Activated CD4-positive, CD25-positive, alpha-beta regulatory T cell treated with anti-CD3 and anti-CD28 coated beads, Interleukin-2, amount 50 U/mL, for 24 hours (primary cell): ENCODE measurements around the gene ATXN2.
A peak's percentile ranks its signal among the peaks of the same experiment; 100 is the strongest.

Experiments
- ATAC-seq, 2 donors: fragments of 150-1000 bp; cut with Tn5 transposase; one replicate each; pipeline ENCODE4 v1.10.0; 2021; ENCODE audit warnings: mild to moderate bottlenecking in 1 of 2, moderate library complexity in 1 of 2

Gene ATXN2

DNA sequence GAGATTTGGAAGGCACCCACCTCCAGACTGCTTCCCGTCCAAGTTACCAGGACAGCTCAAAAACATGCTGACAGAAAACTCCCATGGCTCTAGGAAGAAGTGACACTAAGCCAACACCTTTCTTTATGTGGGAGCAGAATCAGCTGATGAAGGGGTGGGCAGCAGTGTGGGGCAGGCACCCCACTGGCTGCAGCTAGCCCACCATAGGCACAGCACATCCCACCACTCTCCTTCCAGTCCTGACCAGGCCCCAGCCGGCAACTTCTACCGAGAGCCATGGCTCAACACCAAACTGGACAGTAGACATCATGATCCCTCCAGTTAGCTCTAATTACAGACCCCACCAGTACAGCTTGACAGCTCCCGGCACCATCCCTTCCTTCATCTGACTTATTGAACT is 148.4 kb downstream of the ATXN2 start:
- ATAC-seq, result no peak

DNA sequence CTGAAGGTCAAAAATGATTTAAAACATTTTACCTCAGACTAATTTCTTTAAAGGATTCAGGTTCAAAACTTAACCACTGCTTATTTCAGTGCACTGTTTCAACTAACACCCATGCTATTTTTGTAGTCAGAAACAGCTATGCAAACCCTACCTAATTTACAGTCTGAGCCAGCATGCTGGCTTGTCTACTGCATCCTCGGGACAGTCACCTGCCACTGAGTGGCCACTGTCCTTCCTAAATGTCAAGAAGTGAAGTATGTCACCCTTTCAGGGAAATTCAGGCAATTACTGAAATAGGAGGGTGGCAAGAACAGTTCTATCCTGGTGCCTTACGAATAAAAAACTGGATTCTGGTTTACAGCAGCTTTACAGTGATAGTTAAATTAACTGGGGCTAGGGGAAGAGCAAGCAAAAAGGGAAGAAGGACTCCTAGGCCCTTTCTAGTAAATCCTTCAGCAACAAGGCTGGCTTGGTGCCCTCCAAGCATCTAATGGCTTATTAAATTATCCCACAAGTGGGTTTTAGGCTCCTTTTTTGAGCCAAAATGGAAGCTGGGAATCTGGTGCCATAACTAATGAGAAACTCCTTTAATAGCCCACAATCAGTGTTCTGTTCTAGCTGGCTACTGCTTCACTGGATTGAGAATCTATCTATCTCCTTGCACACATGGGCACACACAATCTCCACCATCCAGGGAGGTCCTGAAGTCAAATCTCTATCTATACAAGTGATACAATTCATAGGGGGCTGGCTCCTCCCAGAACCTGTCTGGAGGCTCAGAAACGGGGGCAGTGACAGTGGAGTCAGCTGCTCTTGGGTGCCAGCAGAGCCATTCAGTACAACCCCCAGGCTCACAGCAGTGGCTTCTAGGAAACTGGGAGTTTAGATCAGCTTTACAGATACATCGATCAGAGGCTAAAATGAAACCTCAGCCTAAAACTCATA is 150.0 kb downstream of the ATXN2 start:
- no peak for ATAC-seq

DNA sequence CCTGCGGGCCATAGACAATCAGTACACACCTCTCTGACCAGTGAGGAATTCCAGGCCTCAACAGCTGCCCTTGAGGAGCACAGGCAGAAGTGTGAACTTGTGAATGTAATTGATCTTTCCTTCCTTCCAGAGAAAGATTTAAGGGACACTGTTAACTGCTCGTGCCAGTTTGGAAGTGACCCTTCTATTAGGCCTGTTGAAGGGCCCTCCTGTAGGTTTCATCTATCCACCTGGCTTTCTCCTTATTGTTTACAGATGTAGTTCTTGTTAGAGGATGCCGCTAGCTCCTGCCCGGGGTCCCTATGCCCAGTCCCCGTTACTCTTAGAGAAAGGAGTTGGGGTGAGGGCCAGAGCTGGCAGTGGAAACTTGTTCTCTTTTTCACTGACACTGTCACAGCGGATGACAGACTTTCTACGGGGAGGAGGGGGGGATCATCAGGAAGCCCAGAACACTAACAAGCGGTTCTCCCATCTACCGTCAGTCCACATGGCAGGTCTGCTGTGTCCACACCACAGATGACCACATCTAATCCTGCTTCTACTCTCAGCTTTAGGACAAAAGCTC is 150.8 kb downstream of the ATXN2 start:
- no peak for ATAC-seq

DNA sequence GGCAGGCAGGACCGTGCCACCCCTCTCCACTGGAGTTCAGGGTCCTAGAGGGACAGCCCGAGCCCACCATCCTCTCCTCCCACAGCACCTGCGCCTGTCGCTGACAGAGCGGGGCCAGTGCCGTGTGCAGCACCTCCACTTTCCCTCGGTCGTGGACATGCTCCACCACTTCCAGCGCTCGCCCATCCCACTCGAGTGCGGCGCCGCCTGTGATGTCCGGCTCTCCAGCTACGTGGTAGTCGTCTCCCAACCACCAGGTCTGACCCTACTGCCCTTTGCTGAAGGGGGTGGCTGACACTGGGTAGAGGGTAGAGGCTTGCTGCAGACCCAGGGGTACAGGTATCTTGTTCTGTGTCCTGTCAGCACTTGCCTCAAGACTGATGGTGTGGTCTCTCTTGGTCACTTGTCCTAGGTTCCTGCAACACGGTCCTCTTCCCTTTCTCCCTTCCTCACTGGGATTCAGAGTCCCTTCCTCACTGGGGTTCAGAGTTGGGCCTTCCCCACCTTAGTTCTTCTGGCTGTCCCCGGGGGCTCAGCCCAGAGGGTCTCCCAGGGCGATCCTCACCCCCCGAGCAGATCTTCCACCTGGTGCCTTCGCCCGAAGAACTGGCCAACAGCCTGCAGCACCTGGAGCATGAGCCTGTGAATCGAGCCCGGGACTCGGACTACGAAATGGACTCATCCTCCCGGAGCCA is 151.4 kb downstream of the ATXN2 start:
- no peak for ATAC-seq

DNA sequence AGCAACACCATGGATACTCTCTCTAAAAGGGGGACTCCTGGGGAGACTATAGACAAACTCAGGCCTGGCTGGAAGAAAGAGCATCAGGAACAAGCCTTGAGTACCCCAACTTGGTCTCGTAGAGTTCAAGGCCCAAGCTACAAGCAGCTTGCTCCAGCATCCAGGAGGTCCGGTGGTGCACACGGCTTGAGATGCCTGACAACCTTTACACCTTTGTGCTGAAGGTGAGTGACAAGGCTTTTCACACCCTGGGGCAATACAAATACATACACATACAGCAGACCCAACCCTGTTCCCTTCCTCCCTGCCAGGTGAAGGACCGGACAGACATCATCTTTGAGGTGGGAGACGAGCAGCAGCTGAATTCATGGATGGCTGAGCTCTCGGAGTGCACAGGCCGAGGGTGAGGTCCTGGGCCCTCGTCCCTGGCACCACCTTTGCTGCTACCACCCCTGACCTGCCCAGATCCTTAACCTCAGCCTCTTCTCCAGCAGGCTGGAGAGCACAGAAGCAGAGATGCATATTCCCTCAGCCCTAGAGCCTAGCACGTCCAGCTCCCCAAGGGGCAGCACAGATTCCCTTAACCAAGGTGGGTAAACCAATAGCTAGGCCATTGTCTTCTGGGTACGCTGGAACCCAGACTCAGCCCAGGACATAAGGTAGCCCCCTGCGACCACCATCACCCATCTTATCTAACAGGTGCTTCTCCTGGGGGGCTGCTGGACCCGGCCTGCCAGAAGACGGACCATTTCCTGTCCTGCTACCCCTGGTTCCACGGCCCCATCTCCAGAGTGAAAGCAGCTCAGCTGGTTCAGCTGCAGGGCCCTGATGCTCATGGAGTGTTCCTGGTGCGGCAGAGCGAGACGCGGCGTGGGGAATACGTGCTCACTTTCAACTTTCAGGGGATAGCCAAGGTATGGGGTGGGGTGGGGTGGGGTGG is 152.2 kb downstream of the ATXN2 start:
- ATAC-seq, result no peak

DNA sequence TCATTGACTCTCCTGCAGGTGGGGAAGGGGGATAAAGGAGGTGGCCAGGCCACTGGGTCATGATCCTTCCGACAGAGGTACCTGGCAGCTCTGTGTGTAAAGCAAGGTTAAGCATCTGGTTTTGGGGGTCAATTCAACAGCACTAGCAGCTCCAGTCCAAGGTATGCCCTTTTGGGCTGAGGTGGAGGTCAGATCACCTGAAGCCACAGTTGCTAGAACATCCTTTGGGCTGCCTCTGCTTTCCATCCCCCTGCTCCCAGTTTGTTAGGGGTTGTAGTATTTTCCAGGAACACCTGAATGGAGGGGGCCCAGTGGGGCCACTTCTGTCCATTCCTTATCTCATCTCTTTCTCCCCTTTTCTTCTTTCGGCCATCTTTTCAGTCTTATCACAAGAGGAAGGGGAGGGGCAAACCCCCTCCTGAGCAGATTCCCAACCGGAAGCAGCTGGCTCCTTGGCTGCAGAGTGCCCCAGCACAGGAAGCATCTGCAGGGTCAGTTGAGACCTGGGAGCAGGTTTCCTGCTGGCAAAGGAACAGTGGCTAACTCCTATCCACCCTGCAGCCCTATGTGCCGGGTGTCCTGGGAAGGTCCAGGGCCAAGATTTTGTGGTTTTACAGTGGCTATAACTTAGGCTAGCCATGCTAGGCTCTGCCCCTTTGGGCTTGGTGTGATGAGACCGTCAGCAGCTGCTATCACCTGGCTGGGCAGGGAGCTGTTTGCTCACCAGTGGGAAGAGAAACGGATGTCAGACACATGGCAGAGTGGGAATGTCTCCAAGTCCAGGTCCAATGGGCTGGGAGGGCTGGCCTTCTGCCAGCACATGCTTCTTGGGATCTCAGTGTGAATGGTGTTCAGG is 153.2 kb downstream of the ATXN2 start:
- ATAC-seq, result no peak

DNA sequence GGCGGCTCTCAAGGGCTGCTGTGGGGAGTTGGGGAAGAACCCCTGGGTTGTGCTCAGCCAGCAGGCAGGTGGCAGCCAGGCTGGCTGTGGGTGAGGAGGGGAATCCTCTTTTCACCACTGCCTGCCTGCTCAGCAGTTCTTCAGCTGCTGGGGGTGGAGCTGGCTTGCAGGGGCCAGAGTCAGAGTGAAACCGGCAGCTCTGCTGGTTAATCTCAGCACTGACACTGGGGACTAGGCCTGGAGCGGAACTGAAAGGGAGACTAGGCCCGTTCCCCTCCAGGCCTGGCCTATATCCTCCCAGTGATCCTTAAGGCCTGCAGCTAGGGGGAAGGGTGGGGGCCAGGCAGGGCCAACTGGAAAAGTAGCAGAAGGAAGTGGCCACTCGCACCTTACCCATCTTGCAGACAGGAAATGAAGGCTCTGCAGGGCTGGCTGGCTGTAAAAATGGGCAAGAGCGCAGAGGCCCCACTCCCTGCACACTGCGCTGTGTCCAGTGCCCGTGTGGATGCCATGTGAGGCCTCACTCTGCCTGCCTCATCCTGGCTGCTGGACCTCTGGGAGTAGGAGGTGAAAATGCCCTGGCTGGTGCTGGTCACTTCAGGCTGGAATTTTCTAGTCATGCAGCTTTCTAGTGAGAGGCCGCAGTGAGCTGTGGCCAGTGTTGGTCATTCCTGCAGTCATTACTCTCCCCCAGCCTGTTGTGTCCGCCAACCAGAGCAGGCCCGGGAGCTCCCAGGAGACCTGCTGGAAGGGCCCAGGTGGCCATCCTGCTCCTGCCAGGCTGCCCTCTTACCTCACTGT is 154.0 kb downstream of the ATXN2 start:
- peak; percentile 92 to 94 for ATAC-seq

DNA sequence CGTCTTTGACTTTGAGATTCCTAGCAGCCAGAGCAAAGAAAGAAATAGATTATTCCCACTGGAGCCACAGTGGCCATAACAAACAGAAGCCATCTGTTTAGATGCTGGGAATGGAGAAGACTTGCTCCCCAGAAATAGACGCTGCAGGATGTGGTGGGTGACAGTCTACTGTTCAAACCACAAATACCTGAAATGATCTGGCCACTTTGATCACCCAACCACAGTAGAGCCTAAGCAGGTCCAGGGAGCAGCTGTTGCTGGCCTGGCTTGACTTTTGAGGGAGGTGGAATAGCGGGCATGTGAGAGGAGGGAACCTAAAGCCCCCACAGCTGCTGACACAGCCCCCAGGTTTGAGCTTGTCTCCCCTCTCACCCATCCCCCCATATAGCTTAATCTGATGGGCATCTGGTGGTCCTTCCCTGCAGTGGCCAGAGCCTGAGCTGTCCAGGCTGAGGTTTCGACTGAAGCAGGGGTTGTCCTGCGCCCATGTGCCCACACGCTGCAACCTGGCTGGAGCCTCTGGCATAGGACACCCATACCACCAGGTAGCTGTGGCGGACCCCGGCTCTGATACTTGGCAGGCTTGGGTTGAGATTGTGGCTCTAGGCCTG is 154.7 kb downstream of the ATXN2 start:
- ATAC-seq, result peak; percentile 25 to 42

DNA sequence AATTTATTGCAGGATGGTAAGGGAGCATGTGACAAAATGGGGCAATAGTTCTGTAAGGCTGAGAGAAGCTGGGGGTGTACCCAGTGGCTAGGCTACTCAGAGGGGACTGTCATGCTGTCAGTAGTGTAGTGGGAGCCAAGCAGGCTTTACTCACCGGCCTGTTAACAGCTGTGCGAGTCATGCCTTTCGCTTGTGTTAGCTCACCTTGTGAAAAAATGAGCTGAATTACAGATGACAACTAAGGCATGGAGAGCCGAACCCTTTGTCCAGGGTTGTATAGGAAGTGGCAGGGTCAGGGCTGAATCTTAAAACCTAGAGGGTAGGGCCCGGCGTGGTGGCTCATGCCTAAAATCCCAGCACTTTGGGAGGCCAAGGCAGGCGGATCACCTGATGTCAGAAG is 155.5 kb downstream of the ATXN2 start:
- peak; percentile 75 for ATAC-seq

DNA sequence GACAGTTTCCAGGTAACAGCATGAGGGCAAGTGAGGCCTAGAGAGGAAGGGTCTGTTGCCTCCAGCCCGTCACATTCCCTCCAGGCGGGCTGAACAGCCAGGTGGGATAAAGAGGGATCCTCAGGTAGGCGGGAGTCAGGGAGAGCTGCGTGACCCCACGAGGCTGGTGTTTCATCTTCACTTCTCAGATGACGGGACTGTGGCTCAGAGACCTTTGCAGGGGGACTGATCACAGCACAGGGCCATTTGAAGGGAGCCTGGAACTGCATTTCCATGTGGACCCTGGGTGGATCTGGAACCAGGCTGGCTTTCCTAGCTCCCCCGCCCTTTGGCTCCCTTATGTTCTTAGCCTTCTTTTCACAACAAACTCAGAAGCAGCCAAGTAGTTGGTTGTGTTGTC is 156.0 kb downstream of the ATXN2 start:
- no peak for ATAC-seq

DNA sequence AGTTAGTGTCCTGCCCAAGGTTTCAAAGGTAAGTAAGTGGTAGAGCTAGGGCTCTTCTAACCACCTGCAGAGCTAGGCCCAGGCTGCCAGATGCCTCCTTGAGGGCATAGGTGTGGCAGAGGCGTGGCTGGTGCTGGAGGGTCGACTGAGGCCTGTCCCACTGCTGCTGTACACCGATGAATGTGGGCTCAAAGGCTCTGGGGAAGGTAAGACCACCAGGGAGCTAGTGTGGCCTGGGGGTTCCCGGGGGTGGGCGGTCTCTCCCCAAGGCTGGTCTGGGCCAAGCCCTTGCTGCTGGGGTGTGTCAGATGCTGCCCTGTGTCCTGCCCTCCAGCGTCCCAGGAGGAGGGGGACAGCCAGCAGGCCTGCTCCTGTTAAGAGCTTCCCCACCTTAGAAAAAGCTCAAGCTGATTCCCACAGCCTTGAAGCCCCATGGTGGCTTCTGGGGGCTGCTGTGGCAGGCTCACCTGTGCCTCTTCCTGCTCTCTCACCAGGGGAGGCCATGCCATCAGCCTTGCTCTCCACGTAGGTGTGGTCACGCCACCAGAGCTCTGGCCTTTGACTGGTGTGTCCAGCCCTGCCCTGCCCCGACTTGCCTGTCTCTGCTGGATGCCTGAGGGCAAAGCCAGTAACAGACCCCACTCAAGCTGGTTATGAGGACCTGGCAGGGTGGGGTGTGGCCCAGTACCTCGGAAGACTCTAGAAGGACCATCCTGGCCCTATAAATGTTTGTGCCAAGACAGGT is 156.6 kb downstream of the ATXN2 start:
- ATAC-seq, result no peak

DNA sequence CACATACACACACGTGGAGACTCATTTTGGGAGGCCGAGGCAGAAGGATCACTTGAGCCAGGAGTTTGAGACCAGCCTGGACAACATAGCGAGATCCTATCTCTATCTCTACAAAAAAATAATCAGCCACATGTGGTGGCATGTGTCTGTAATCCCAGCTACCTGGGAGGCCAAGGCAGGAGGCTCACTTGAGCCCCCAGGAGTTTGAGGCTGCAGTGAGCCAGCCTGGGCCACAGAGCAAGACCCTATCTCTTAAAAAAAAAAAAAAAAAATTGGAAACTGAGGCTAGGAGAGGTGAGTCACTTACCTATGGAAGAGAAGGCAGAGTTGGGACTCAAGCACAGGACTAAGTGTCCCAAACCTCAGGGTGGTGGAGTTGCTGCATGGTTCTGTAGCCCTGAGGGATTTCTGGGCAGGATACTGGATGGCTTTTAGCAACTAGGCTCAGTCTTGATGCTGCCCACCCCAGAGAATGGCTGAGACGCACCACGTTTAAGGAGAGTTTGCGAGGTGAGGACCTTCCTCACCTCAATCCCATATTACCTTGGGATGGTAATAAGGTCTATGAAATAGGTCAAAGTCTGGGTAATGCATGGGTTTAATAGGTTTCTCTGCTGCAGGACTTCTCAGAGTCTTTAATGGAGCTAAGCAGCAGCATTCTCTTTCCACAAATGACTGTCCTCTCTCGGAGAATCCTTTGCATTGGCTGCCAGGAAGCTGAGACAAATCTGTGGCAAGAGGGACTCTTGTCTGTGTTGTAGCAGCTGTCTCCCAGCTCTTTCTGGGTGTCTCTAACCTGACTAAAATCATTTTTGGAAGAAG is 157.8 kb downstream of the ATXN2 start:
- no peak for ATAC-seq

DNA sequence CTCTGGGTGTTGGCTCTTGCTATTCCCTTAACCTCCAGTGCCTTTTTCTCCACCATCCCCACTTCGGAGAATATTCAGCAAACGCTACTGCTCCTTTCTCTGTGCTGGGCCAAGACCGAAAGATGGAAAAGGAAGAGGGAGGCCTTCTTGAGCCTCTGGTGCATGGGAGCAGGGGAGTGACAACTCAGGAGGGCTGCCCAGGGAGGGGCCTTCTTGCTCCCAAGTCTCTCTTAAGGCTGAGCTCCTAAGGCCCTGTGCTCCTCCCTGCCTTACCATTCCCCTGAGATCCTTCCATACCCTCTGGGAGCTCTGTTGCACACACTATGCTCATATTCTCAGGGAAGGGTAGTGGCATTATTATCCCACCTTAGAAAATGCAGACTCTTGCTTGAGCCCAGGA is 158.5 kb downstream of the ATXN2 start:
- no peak for ATAC-seq

DNA sequence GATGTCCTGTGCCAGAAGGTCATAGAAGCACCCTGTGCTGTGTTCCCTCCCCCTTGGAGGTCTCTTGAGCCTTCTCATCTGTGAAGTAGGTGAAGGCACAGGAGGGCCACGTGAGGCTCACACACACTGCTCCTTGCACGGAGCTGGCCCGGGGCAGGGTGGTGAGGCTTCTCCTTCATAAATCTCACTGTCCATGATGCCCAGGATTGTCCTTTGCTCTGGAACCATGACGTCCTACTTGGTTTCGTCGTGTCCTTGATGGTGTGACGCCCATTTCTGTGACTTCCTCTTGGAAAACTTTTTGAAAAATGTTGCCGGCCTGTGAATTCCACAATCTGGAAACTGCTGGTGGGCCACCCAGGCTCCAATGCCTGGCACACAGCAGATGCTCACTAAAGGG is 159.0 kb downstream of the ATXN2 start:
- ATAC-seq, result no peak

DNA sequence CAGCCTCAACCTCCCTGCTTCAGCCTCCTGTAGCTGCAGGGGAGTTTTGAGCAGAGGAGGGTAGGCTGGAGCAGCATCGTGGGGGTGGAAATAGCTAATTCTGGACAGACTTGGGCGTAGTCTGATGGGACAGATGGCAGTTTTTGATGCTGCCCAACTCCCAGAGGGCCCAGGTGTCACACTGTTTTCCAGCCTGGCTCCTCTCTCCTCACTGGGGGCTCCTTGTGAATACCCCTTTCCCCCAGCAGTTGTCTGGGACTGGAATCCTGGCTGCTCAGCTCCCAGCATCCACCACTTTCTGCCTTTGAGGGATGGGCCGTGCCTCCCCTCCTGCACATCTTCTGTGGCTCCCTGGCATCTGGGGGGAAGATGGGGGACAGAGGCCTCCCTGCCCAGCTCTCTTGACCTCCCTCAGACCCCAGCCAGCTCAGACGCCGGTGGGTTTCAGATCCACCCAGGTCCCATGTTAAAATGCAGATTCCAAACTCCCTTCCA is 159.4 kb downstream of the ATXN2 start:
- ATAC-seq, result no peak

DNA sequence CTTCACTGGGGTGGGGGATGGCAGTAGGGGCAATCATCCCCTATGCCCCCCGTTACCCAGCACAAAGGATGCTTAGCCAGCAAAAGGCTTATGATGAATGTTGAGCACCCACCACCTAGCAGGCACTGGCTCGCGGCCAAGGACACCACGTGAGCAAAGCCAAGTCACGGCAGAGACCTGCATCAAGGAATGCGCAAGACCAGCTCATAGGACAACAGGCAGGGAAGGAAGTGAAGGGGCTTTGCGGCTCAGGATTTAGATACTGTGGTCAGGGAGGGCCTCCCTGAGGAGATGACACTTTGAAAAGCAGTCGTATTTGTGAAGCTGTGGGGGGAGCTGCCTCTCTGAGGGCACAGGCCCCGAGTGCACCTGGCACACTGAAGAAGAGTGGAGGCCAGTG is 160.6 kb downstream of the ATXN2 start:
- no peak for ATAC-seq

DNA sequence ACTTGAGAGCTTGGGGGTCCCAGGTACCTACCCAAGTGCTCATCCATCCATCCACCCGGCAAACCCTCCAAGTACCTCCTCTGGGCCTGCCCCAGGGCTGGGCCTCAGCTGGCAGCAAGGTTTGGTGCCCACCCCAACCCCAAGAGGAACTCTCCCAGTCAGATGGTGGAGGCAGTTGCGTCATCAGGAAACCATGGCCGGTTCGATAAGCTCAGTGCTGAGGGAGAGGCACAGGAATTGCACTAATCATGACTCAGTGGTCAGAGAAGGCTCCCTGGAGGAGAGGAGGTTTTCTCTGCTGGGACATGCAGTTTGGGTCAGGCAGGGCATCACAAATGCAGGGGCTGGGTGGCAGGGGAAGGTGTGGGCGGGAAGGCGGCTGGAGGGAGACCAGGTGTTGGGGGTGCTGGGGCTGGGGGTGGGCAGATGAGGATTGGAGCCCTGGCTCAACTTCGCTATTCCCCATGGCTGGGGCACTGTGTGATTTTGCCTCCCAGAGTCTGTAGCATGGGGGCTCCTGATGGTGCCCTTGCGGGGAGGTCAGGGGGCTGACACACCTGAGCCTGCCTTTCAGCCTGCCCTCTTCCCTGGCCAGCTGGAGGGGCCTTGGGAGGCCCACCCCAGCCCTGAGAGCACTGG is 161.2 kb downstream of the ATXN2 start:
- ATAC-seq, result no peak

DNA sequence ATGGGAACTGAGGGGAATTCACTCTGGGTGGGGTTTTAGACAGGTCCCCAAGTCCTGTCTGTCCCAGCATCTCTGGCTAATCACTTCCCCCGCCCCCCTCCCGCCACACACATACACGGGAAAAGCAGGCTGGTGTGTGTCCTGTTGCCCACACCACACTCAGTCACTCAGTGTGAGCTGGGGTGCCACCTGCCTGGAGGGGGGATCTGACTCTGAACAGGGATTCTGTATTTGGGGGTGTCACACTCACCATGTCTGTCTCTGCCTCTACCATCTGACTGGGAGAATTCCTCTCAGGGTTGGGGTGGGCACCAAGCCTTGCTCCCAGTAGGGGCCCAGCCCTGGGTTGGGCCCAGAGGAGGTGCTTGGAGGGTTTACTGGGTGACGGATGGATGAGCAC is 162.3 kb downstream of the ATXN2 start:
- ATAC-seq, result no peak
